ENCODE data around the gene KEAP1.

Gene KEAP1

DNA sequence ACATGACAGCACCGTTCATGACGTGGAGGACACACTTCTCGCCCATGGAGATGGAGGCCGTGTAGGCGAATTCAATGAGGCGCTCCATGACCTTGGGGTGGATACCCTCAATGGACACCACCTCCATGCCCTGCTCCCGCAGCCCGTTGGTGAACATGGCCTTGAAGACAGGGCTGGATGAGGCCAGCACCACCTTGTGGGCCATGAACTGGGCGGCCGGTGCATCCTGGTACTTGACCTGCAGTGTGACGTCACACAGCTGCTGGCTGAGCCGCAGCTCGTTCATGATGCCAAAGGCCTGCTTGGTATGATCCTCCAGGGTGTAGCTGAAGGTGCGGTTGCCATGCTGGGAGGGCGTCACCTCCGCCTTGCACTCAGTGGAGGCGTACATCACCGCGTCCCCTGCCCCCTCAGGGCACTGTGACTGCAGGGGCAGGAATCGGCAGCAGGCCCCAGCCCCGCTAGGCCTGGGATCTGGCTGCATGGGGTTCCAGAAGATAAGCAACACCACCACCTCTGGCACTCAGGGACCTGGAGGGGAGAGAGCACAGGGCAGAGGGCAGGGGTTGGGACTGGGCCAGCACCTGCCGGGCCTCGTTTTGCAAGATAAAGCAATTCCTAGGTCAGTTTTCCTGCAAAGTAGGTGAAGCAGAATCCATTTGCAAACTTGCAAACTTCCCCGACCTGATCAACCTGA, 3.5 kb downstream of the KEAP1 start:
- H4K20me1 ChIP-seq (ENCODE audit: low read depth, low read length): no peaks in the 10 kb centered on the region
- H3K27ac ChIP-seq (ENCODE audit: low read depth, low read length): no peak overlapping the region
- H3K9ac ChIP-seq (ENCODE audit: low read length): no peak overlapping the region
- no peaks in the 10 kb centered on the region for H3K9me2 ChIP-seq (replicated peaks; ENCODE audit: insufficient read depth, low read length)
- TF ChIP-seq, protein P1, sequence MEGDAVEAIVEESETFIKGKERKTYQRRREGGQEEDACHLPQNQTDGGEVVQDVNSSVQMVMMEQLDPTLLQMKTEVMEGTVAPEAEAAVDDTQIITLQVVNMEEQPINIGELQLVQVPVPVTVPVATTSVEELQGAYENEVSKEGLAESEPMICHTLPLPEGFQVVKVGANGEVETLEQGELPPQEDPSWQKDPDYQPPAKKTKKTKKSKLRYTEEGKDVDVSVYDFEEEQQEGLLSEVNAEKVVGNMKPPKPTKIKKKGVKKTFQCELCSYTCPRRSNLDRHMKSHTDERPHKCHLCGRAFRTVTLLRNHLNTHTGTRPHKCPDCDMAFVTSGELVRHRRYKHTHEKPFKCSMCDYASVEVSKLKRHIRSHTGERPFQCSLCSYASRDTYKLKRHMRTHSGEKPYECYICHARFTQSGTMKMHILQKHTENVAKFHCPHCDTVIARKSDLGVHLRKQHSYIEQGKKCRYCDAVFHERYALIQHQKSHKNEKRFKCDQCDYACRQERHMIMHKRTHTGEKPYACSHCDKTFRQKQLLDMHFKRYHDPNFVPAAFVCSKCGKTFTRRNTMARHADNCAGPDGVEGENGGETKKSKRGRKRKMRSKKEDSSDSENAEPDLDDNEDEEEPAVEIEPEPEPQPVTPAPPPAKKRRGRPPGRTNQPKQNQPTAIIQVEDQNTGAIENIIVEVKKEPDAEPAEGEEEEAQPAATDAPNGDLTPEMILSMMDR (IDR thresholded peaks at IDR 0.05; ENCODE audit: insufficient read depth, low read length, poor library complexity, severe bottlenecking): no peak
- no peak for TF ChIP-seq EZH2phosphoT487 (conservative IDR thresholded peaks at IDR 0.05; ENCODE audit: low read length)
- no peaks in the 10 kb centered on the region for H3K9me3 ChIP-seq (ENCODE audit: insufficient read depth, low read length)
- no peak overlapping the region for H3K4me2 ChIP-seq (ENCODE audit: low read depth, low read length, poor library complexity, severe bottlenecking)
- 0 out of 2 replicates have a peak, but pooled peaks cover 3% of the 10 kb centered on the region for H3K36me3 ChIP-seq (ENCODE audit: low read length)
- no peak overlapping the region for H2AFZ ChIP-seq (ENCODE audit: low read depth, low read length, severe bottlenecking)
- no peaks in the 10 kb centered on the region for H3K27me3 ChIP-seq (ENCODE audit: low read length)
- no peak overlapping the region for H3K4me3 ChIP-seq (ENCODE audit: insufficient read depth, low read length, poor library complexity, severe bottlenecking)
- peaks cover 57% of the 10 kb centered on the region for H3K79me2 ChIP-seq (ENCODE audit: insufficient read depth, low read length)
- peaks cover 9% of the 10 kb centered on the region; the same call in 1 of the 2 replicates for H3F3A ChIP-seq (ENCODE audit: insufficient read depth)

DNA sequence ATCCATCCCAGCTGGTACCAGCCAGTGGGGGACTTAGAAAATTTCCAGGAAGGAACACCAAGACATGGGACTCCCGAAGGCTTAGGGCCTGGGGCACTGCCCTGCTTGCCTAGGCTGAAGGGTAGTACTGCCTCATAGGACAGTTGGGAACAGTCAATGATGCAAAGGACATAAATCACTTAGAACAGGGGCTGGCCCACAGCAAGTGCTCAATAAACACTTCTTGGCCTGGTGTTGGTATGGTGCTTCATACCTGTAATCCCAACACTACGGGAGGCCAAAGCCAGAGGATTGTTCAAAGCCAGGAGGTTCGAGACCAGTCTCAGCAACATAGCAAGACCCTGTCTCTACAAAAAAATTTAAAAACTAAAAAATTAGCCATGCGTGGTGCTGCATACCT, 5.8 kb downstream of the KEAP1 start:
- TF ChIP-seq, protein P1 (IDR thresholded peaks at IDR 0.05; ENCODE audit: insufficient read depth, low read length, poor library complexity, severe bottlenecking): no peak
- TF ChIP-seq EZH2phosphoT487 (conservative IDR thresholded peaks at IDR 0.05; ENCODE audit: low read length): no peak
- peaks cover 57% of the 10 kb centered on the region for H3K79me2 ChIP-seq (ENCODE audit: insufficient read depth, low read length)
- no peaks in the 10 kb centered on the region for H3K9me2 ChIP-seq (replicated peaks; ENCODE audit: insufficient read depth, low read length)
- H3K4me2 ChIP-seq (ENCODE audit: low read depth, low read length, poor library complexity, severe bottlenecking): no peak overlapping the region
- H3K4me3 ChIP-seq (ENCODE audit: insufficient read depth, low read length, poor library complexity, severe bottlenecking): no peak overlapping the region
- H3F3A ChIP-seq (ENCODE audit: insufficient read depth): no peaks in the 10 kb centered on the region
- H3K9ac ChIP-seq (ENCODE audit: low read length): no peak overlapping the region
- H3K9me3 ChIP-seq (ENCODE audit: insufficient read depth, low read length): no peaks in the 10 kb centered on the region
- no peak overlapping the region for H3K27ac ChIP-seq (ENCODE audit: low read depth, low read length)
- no peaks in the 10 kb centered on the region for H3K27me3 ChIP-seq (ENCODE audit: low read length)
- 0 out of 2 replicates have a peak, but pooled peaks cover 3% of the 10 kb centered on the region for H3K36me3 ChIP-seq (ENCODE audit: low read length)
- H2AFZ ChIP-seq (ENCODE audit: low read depth, low read length, severe bottlenecking): no peak overlapping the region
- H4K20me1 ChIP-seq (ENCODE audit: low read depth, low read length): no peaks in the 10 kb centered on the region

DNA sequence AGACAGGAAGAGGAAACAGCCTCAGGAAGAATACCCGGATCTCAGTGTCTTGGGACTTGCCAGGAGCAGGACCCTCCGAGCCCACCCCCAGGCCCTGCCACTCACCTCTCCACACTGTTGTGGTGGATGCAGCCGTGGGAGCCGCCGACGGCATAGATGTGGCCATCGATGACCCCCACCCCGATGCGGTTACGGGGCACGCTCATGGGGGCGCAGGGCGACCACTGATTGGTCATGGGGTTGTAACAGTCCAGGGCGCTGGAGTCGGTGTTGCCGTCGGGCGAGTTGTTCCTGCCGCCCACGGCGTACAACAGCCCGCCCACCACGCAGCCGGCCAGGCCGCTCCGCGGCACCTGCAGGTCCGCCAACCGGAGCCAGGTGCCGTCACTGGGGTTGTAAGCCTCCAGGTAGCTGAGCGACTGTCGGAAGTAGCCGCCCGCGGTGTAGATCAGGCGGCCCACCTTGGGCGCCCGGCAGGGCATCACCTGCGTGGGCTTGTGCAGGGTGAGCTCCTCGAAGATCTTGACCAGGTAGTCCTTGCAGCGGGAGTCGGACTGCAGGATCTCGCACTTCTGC, 11.6 kb downstream of the KEAP1 start:
- 0 out of 2 replicates have a peak, but pooled peaks cover 5% of the 10 kb centered on the region for H3K36me3 ChIP-seq (ENCODE audit: low read length)
- no peaks in the 10 kb centered on the region for H3K27me3 ChIP-seq (ENCODE audit: low read length)
- H3F3A ChIP-seq (ENCODE audit: insufficient read depth): no peaks in the 10 kb centered on the region
- H3K4me2 ChIP-seq (ENCODE audit: low read depth, low read length, poor library complexity, severe bottlenecking): no peak overlapping the region
- H4K20me1 ChIP-seq (ENCODE audit: low read depth, low read length): no peaks in the 10 kb centered on the region
- H3K9me2 ChIP-seq (replicated peaks; ENCODE audit: insufficient read depth, low read length): no peaks in the 10 kb centered on the region
- H3K9me3 ChIP-seq (ENCODE audit: insufficient read depth, low read length): no peaks in the 10 kb centered on the region
- peaks cover 28% of the 10 kb centered on the region; the same call in 1 of the 2 replicates for H3K79me2 ChIP-seq (ENCODE audit: insufficient read depth, low read length)
- H2AFZ ChIP-seq (ENCODE audit: low read depth, low read length, severe bottlenecking): no peak overlapping the region
- TF ChIP-seq EZH2phosphoT487 (conservative IDR thresholded peaks at IDR 0.05; ENCODE audit: low read length): no peak
- TF ChIP-seq, protein P1 (IDR thresholded peaks at IDR 0.05; ENCODE audit: insufficient read depth, low read length, poor library complexity, severe bottlenecking): no peak
- H3K9ac ChIP-seq (ENCODE audit: low read length): no peak overlapping the region
- no peak overlapping the region for H3K27ac ChIP-seq (ENCODE audit: low read depth, low read length)
- H3K4me3 ChIP-seq (ENCODE audit: insufficient read depth, low read length, poor library complexity, severe bottlenecking): no peak overlapping the region
